ENCODE results near the gene NPEPL1. TPM values are rescaled to one million over a fixed set of nuclear protein-coding genes. Genes with fewer than 3 reads are reported as not detected.

Gene NPEPL1
- polyA plus RNA-seq, 1 donor (not counting 4 experiments of a cell fraction or from before 2014, with no cell fraction given), result 4.4 TPM

DNA sequence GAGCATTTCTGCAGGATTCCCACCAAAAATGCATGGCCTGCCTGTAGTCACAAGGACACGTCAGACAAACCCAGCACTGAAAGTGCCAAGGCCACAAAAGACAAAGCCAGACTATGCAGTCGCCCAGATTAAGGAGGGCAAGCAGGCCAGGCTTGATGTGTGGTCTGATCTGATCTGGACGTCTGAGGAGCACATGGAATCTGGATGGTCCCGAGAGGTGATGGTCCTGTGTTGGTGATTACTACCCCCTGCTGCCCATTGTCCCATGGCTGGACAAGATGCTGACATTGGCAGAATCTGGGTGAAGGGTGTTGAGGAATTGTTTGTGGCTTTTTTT lies 17.1 kb downstream of the NPEPL1 start:
- H3K9me1 ChIP-seq (ENCODE audit: control insufficient read depth, extremely low read depth, insufficient read depth, low read length), result no peaks in the 10 kb centered on the region
- FAIRE-seq (no peak), DNase-seq (ENCODE audit: low read depth, low spot score) (no peak)
- H3K27me3 ChIP-seq (ENCODE audit: control insufficient read depth, extremely low read depth, insufficient read depth, low read length), result no peaks in the 10 kb centered on the region
- H3K36me3 ChIP-seq (ENCODE audit: control insufficient read depth in 2 of 2, extremely low read depth in 1 of 2, insufficient read depth in 2 of 2, low read length in 2 of 2), result no peaks in the 10 kb centered on the region
- H3K27ac ChIP-seq (ENCODE audit: control insufficient read depth, insufficient read depth, low read length), result no peak overlapping the region
- H3K9me3 ChIP-seq (ENCODE audit: control insufficient read depth, low read depth, low read length), result no peaks in the 10 kb centered on the region
- TF ChIP-seq, protein P1, sequence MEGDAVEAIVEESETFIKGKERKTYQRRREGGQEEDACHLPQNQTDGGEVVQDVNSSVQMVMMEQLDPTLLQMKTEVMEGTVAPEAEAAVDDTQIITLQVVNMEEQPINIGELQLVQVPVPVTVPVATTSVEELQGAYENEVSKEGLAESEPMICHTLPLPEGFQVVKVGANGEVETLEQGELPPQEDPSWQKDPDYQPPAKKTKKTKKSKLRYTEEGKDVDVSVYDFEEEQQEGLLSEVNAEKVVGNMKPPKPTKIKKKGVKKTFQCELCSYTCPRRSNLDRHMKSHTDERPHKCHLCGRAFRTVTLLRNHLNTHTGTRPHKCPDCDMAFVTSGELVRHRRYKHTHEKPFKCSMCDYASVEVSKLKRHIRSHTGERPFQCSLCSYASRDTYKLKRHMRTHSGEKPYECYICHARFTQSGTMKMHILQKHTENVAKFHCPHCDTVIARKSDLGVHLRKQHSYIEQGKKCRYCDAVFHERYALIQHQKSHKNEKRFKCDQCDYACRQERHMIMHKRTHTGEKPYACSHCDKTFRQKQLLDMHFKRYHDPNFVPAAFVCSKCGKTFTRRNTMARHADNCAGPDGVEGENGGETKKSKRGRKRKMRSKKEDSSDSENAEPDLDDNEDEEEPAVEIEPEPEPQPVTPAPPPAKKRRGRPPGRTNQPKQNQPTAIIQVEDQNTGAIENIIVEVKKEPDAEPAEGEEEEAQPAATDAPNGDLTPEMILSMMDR (optimal IDR thresholded peaks at IDR 0.05 in 1 of 3, IDR thresholded peaks at IDR 0.05 in 1 of 3, conservative IDR thresholded peaks at IDR 0.05 in 1 of 3; ENCODE audit: extremely low read depth in 1 of 3, insufficient read depth in 2 of 3, low read length in 3 of 3), result no peak
- TF ChIP-seq EZH2 (IDR thresholded peaks at IDR 0.05; ENCODE audit: low read length), result no peak
- no peak overlapping the region for H3K9ac ChIP-seq (ENCODE audit: control insufficient read depth, extremely low read depth, insufficient read depth, low read length)
- no peaks in the 10 kb centered on the region for H3K79me2 ChIP-seq (ENCODE audit: control insufficient read depth, insufficient read depth, low read length)
- H3K4me1 ChIP-seq (ENCODE audit: control insufficient read depth, extremely low read depth, insufficient read depth, low read length), result no peaks in the 10 kb centered on the region
- H3K4me3 ChIP-seq (ENCODE audit: control insufficient read depth in 2 of 3, extremely low read depth in 1 of 3, insufficient read depth in 2 of 3, low read depth in 1 of 3, low read length in 3 of 3), result no peak overlapping the region
- no peak overlapping the region for H3K4me2 ChIP-seq (ENCODE audit: control insufficient read depth, extremely low read depth, insufficient read depth, low read depth, low read length)
- H2AFZ ChIP-seq (ENCODE audit: control insufficient read depth, low read length), result no peak overlapping the region
- H4K20me1 ChIP-seq (ENCODE audit: control insufficient read depth, extremely low read depth, insufficient read depth, low read length), result no peaks in the 10 kb centered on the region
- dilution Hi-C loops (cut with MboI; ENCODE audit: extremely low pct_ligation_motif_present, low sequenced_read_pairs), result no loop called here

DNA sequence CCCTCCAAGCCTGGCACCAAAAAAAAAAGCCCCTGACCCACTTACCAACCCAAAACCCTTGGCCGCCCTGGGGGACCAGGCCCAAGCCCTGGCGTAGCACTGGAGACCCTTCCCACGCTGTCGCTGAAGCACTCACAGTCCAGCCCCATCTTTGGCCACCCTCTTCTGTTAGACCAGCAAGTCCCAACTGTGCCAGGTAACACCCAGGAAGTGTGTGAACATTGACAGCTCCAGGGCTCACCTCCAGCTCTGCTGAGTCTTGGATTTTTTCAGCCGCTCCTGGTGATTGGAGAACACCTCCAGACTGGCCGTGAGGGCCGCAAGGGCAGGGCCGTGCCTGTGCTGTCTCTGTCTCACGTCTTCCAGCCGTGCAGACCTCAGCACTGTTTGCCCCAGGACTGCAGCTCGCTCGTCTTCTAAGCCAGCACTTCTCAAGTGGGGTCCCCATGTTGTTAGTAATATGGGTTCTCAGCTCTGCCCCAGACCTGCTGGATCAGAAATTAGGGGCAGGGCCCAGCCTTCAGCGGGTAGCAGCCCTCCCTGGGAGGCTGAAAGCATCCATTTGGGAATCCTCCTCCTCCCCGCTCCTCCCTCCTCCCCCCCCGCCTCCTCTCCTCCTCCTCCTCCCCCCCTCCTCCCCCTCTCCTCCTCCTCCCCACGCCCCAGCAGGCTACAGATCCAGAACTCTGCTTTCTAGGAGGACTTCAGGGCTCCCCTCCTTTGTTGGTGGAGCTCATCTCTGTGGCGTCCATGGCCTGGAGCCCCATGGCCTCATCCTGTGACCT lies 18.1 kb downstream of the NPEPL1 start:
- no peaks in the 10 kb centered on the region for H3K27me3 ChIP-seq (ENCODE audit: control insufficient read depth, extremely low read depth, insufficient read depth, low read length)
- no peak overlapping the region for H3K4me2 ChIP-seq (ENCODE audit: control insufficient read depth, extremely low read depth, insufficient read depth, low read depth, low read length)
- dilution Hi-C loops (cut with MboI; ENCODE audit: extremely low pct_ligation_motif_present, low sequenced_read_pairs), result no loop called here
- no peaks in the 10 kb centered on the region for H4K20me1 ChIP-seq (ENCODE audit: control insufficient read depth, extremely low read depth, insufficient read depth, low read length)
- FAIRE-seq (no peak), DNase-seq (ENCODE audit: low read depth, low spot score) (no peak)
- H3K4me1 ChIP-seq (ENCODE audit: control insufficient read depth, extremely low read depth, insufficient read depth, low read length), result no peaks in the 10 kb centered on the region
- no peak for TF ChIP-seq EZH2 (IDR thresholded peaks at IDR 0.05; ENCODE audit: low read length)
- TF ChIP-seq, protein P1 (optimal IDR thresholded peaks at IDR 0.05 in 1 of 3, IDR thresholded peaks at IDR 0.05 in 1 of 3, conservative IDR thresholded peaks at IDR 0.05 in 1 of 3; ENCODE audit: extremely low read depth in 1 of 3, insufficient read depth in 2 of 3, low read length in 3 of 3), result no peak
- H3K9me3 ChIP-seq (ENCODE audit: control insufficient read depth, low read depth, low read length), result no peaks in the 10 kb centered on the region
- no peak overlapping the region for H3K4me3 ChIP-seq (ENCODE audit: control insufficient read depth in 2 of 3, extremely low read depth in 1 of 3, insufficient read depth in 2 of 3, low read depth in 1 of 3, low read length in 3 of 3)
- H3K79me2 ChIP-seq (ENCODE audit: control insufficient read depth, insufficient read depth, low read length), result no peaks in the 10 kb centered on the region
- no peaks in the 10 kb centered on the region for H3K9me1 ChIP-seq (ENCODE audit: control insufficient read depth, extremely low read depth, insufficient read depth, low read length)
- no peaks in the 10 kb centered on the region for H3K36me3 ChIP-seq (ENCODE audit: control insufficient read depth in 2 of 2, extremely low read depth in 1 of 2, insufficient read depth in 2 of 2, low read length in 2 of 2)
- H3K9ac ChIP-seq (ENCODE audit: control insufficient read depth, extremely low read depth, insufficient read depth, low read length), result no peak overlapping the region
- H2AFZ ChIP-seq (ENCODE audit: control insufficient read depth, low read length), result no peak overlapping the region
- no peak overlapping the region for H3K27ac ChIP-seq (ENCODE audit: control insufficient read depth, insufficient read depth, low read length)
